SIG-M5 treated with dmso at 0.1 percent for 504 hours (cell line): ENCODE data around the gene KLHDC10.
"Not testable (repeated sequence)": the region's sequence is repeated elsewhere in the genome, so short reads cannot be mapped to it uniquely, and the experiment has no call there.

Experiments
- DNase-seq: peaks from one replicate; lab custom pipeline; 2025; ENCODE audit not compliant: unreplicated experiment; lab: John Stamatoyannopoulos, UW

The KLHDC10 gene

GRCh38 chr7:130152493-130153210 lies 82.3 kb downstream of the KLHDC10 start:
- DNase-seq = no peak

- DNase-seq = no peak
These were observed 83.0 kb downstream of the KLHDC10 start for GRCh38 chr7:130153211-130153908.

- DNase-seq = no peak
These were observed 83.8 kb downstream of the KLHDC10 start for GRCh38 chr7:130154131-130154500.

- no peak for DNase-seq
These were observed 84.4 kb downstream of the KLHDC10 start for GRCh38 chr7:130154501-130155317.

GRCh38 chr7:130156140-130156539 lies 85.8 kb downstream of the KLHDC10 start:
- no peak for DNase-seq

- no peak for DNase-seq
These were observed 87.4 kb downstream of the KLHDC10 start for GRCh38 chr7:130157700-130158099.

DNA sequence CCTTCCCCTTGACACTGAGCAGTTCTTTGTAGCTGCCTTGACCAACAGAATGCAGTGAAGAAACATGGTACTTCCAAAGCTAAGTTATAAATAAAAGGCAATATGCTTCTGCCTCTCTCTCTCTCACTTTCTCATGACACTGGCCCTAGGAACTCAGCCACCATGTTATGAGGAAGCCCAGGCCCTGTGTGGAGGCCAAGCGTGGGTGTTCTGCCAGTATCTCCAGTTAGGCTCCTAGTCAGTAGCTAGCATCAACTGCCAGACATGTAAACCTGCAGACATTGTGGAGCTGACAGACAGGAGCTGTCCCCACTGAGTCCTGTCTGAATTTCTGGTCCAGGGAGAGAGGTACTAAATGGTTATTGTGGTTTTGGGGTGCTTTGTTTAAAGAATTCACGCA lies 89.7 kb downstream of the KLHDC10 start:
- DNase-seq = no peak

- no peak for DNase-seq
These were observed 90.1 kb downstream of the KLHDC10 start for GRCh38 chr7:130160455-130160854.

DNA sequence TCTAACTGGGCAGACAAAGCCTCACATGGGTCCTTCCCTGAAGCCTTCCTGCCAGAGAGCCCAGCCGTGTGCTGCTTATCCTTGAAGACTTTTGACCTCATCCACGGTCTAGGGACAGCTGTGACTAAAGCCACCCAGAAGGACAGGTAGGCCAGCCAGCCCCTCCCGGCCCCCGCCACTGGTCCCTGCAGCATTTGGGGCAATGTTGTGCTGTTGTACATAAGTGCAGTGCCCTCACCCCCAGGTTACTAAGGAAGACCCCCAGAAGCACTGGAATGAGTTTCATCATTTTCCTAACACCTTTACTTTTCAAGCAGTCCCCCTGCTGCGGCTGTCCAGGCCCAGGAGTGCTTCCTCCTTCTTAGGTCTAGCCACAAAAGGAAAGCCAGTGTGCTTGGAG lies 91.9 kb downstream of the KLHDC10 start:
- no peak for DNase-seq

DNA sequence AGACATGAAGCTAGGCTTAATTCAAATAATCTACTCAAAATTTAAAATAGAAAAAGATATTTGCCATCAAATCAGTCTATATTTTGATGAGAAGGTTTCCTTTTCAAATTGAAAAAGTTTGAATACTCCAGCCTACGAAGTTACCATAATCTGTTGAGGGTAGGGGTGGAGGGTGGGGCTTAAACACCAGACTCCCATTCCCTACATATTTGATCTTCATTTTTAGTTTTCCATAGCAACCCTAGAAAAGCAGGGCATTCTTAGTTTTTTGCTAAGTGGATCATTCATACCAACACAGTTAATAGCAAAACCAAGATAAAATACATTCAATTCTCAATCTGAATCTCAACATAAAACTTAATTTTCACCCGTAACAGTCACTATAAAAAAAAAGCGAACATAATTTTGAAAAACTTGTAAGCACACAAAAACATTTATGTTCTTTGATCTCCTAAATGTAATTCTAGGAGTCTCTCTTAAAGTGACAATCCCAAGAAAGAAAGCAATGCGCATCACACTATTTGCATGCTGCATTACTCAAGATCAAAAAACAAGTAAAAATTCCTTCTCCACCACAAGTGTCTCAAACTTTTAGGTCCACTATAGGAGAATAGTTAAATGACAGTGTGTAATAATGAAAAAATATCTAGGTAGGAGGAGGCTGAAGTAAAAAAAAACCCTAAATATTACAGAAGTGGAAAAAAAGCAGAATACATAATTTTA lies 104.1 kb downstream of the KLHDC10 start:
- no peak for DNase-seq

GRCh38 chr7:130178251-130178650 lies 107.9 kb downstream of the KLHDC10 start:
- DNase-seq = no peak

DNA sequence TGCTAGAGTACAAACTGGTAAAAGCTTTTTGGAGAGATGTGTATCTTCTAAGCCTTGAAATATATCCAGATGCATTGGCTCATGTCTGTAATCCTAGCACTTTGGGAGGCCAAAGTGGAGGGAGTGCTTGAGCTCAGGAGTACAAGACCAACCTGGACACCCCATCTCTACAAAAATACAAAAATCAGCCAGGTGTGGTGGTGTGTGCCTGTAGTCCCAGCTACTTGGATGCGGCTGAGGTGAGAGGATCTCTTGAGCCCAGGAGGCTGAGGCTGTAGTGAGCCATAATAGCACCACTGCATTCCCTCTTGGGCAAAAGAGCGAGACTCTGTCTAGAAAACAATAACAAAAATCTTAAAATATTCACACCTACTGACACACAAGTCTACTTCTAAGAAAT lies 109.3 kb downstream of the KLHDC10 start:
- no peak for DNase-seq

DNA sequence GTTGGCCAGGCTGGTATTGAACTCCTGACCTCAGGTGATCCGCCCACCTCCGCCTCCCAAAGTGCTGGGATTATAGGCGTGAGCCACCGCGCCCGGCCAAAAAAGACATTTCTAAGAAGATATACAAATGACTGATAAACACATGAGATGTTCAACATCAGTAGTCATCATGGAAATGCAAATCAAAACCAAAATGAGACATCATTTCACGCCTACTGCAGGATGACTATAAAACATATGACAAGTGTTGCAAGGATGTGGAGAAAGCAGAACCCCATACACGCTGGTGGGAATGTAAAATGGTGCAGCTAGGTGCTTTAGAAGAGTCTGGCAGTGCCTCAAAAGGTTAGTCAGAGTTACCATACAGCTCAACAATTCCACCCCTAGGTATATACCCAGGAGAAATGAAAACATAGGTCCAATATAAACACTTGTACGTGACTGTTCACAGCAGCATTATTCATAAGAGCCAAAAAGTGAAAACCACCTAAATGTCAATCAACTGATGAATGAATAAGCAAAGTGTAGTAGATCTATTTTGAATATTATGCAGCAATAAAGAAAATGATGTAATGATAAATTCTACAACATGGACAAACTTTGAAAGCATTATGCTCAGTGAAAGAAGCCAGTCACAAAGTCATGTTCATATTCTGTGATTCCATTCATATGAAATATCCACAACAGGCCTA lies 110.4 kb downstream of the KLHDC10 start:
- DNase-seq = no peak

DNA sequence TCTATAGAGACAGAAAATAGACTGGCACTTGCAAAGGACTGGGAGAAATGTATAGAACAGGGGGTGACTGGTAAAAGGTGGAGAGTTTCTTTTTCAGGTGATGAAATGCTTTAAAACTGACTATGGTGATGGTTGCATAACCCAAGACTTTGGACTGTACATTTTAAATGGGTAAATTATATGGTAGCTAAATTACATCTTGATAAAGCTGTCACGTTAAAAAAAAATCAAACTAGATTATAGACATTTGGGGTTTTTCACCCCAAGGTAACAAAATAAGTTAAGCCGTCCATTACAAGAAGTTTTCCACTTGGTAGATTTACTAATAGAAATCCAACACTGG lies 110.9 kb downstream of the KLHDC10 start:
- DNase-seq = no peak

DNA sequence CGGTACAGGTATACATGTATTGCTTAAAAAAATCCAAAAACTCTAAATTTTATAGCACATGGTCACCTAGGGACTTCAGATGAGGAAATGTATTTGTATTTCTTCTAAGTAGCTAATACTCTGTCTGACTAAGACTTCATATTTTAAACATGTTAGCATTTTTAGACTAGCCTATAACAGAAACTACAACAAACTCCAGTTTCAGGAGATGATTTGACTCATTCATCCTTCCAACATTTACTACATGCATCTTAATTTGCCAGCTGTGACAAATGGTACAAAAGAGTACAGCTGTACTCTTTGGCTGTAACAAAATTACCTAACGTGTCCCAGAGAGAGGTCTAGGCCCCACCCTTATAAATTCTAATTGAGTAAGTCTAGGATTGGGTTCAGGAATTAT lies 112.7 kb downstream of the KLHDC10 start:
- no peak for DNase-seq

GRCh38 chr7:130184349-130184748 lies 114.0 kb downstream of the KLHDC10 start:
- not testable (repeated sequence) for DNase-seq
